ENCODE data around the gene ZNF865.

ZNF865 gene

GRCh38 chr19:55626350-55626749 lies 20.9 kb downstream of the ZNF865 start:
- peak; percentile 49 for DNase-seq

- peak; percentile 90 for DNase-seq
Measured at GRCh38 chr19:55632463-55632834, 27.0 kb downstream of the ZNF865 start.

GRCh38 chr19:55633861-55634260 lies 28.4 kb downstream of the ZNF865 start:
- DNase-seq = no peak

GRCh38 chr19:55635334-55635717 lies 29.9 kb downstream of the ZNF865 start:
- no peak for DNase-seq

- DNase-seq = no peak
Measured at GRCh38 chr19:55635856-55636440, 30.5 kb downstream of the ZNF865 start.

- DNase-seq = no peak
Measured at GRCh38 chr19:55636723-55637122, 31.3 kb downstream of the ZNF865 start.

- no peak for DNase-seq
Measured at GRCh38 chr19:55637534-55637933, 32.1 kb downstream of the ZNF865 start.

GRCh38 chr19:55638864-55639359 lies 33.5 kb downstream of the ZNF865 start:
- DNase-seq = no peak

GRCh38 chr19:55640043-55640576 lies 34.7 kb downstream of the ZNF865 start:
- DNase-seq = peak; percentile 62

GRCh38 chr19:55640577-55641425 lies 35.4 kb downstream of the ZNF865 start, which contains the start of gene ZNF580:
TSS of gene ZNF580 (plus strand) at chr19:55641002. CDS start at chr19:55642509, 1,507 bp downstream.
- DNase-seq = no peak

GRCh38 chr19:55641426-55642152 lies 36.1 kb downstream of the ZNF865 start:
- no peak for DNase-seq

GRCh38 chr19:55642153-55643002 lies 36.9 kb downstream of the ZNF865 start:
- DNase-seq = no peak

- DNase-seq = peak; percentile 71
Measured at GRCh38 chr19:55643003-55643886, 37.8 kb downstream of the ZNF865 start, which contains the start of gene ZNF581. TSS of gene ZNF581 (plus strand) at chr19:55643649. CDS start at chr19:55644572, 923 bp downstream.

- no peak for DNase-seq
Measured at GRCh38 chr19:55643887-55644176, 38.4 kb downstream of the ZNF865 start.

GRCh38 chr19:55644191-55644833 lies 38.9 kb downstream of the ZNF865 start:
- no peak for DNase-seq

GRCh38 chr19:55644842-55645511 lies 39.5 kb downstream of the ZNF865 start:
- no peak for DNase-seq

GRCh38 chr19:55645512-55645881 lies 40.0 kb downstream of the ZNF865 start:
- no peak for DNase-seq

- DNase-seq = no peak
Measured at GRCh38 chr19:55646889-55647731, 41.7 kb downstream of the ZNF865 start.
